Right atrium auricular region (tissue), 2 donors: Measurements from ENCODE around the gene UBE2J1. TPM values are rescaled to one million over a fixed set of nuclear protein-coding genes. Genes with fewer than 3 reads are reported as not detected.

Experiments
- DNase-seq: peaks from one replicate; pipeline ENCODE4 v3.0.0-alpha.2; 2019; ENCODE audit warnings: low spot score
- H3K27ac ChIP-seq, 2 donors: fragments of 200-600 bp; sonication (generic); 1 replicate in 1 of 2; 2 replicates in 1 of 2; pipeline ENCODE4 v1.5.1; 2016 to 2019
- H3K27me3 ChIP-seq, 2 donors: fragments of 200-600 bp; sonication (generic); one replicate each; pipeline versions ENCODE4 v1.5.1 to v1.6.0; 2017 to 2019
- H3K36me3 ChIP-seq: fragments of 200-600 bp; sonication (generic); one replicate; pipeline ENCODE4 v1.5.1; 2016
- H3K4me1 ChIP-seq, 2 donors: fragments of 200-600 bp; sonication (generic); one replicate each; pipeline versions ENCODE4 v1.5.1 to v1.6.0; 2017 to 2019
- H3K4me3 ChIP-seq, 2 donors: fragments of 200-600 bp; sonication (generic); 1 replicate in 1 of 2; 2 replicates in 1 of 2; pipeline ENCODE4 v1.5.1; 2017 to 2019; ENCODE audit warnings: mild to moderate bottlenecking in 1 of 2, moderate library complexity in 1 of 2
- H3K9me3 ChIP-seq, 2 donors: fragments of 200-600 bp; sonication (generic); one replicate each; pipeline ENCODE4 v1.5.1; 2019
- total RNA-seq, 2 donors: library from RNA; depleted of rRNA; stranded (reverse); fragments of >200 nt; gene quantifications; one replicate each; pipeline ENCODE4 v1.1.0, GENCODE V29; 2016
- TF ChIP-seq, protein P1 (sequence below), 2 donors: fragments of 200-600 bp; sonication (generic); IDR thresholded peaks; one replicate each; pipeline ENCODE4 v1.5.1; 2019; ENCODE audit warnings: antibody characterized with exemption in 2 of 2

The UBE2J1 gene
- total RNA-seq, 2 donors from 2014 or later, result 13.8 to 15.6 TPM

DNA sequence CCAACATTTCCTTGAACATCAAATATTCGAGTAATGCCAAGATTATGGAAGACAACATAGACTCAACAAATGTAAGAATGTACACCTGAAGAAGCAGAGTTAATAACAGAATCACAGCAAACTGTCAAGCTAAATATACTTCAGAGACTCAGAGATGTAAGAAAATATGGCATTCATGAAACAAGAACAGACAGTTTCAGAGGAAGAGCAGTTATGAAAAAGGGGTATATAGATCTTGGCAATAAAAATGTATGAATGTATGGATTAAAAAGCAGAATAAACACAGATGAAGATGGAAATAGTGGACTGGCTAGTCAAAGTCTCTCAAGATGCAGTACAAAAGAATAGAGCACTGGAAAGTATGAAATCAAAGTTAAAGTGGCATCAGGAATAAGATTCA lies 41.1 kb upstream of the UBE2J1 start:
- H3K9me3 ChIP-seq, result no peaks in the 10 kb centered on the region
- TF ChIP-seq, protein P1, sequence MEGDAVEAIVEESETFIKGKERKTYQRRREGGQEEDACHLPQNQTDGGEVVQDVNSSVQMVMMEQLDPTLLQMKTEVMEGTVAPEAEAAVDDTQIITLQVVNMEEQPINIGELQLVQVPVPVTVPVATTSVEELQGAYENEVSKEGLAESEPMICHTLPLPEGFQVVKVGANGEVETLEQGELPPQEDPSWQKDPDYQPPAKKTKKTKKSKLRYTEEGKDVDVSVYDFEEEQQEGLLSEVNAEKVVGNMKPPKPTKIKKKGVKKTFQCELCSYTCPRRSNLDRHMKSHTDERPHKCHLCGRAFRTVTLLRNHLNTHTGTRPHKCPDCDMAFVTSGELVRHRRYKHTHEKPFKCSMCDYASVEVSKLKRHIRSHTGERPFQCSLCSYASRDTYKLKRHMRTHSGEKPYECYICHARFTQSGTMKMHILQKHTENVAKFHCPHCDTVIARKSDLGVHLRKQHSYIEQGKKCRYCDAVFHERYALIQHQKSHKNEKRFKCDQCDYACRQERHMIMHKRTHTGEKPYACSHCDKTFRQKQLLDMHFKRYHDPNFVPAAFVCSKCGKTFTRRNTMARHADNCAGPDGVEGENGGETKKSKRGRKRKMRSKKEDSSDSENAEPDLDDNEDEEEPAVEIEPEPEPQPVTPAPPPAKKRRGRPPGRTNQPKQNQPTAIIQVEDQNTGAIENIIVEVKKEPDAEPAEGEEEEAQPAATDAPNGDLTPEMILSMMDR (IDR thresholded peaks at IDR 0.05), result no peak
- no peak overlapping the region for H3K27ac ChIP-seq
- peaks cover 0 to 7% of the 10 kb centered on the region in 2 donors for H3K4me1 ChIP-seq
- no peak overlapping the region for H3K4me3 ChIP-seq
- no peak for DNase-seq
- H3K36me3 ChIP-seq, result no peaks in the 10 kb centered on the region
- H3K27me3 ChIP-seq, result no peaks in the 10 kb centered on the region

DNA sequence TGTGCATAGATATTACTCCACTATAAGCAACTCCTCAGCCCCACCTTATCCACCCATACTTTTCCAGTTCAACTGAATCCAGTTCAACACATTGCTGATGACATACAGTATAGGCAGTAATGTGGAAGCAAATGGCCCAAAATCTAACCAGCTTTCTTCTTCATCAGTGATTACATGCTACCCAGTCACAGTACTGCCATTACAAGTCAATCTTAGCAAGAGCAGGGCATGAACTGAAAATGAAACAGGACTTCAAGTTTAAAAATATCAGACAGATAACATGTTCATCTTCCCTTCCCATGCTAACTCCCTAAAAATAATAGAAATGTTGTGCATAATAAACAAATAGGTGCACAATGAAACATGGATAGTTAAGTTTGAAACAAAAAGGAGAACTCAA lies 40.3 kb upstream of the UBE2J1 start:
- H3K9me3 ChIP-seq, result no peaks in the 10 kb centered on the region
- no peak overlapping the region for H3K4me3 ChIP-seq
- no peak overlapping the region for H3K27ac ChIP-seq
- no peaks in the 10 kb centered on the region for H3K27me3 ChIP-seq
- H3K36me3 ChIP-seq, result no peaks in the 10 kb centered on the region
- TF ChIP-seq, protein P1 (IDR thresholded peaks at IDR 0.05), result no peak
- H3K4me1 ChIP-seq, result peaks cover 0 to 3% of the 10 kb centered on the region in 2 donors
- no peak for DNase-seq

DNA sequence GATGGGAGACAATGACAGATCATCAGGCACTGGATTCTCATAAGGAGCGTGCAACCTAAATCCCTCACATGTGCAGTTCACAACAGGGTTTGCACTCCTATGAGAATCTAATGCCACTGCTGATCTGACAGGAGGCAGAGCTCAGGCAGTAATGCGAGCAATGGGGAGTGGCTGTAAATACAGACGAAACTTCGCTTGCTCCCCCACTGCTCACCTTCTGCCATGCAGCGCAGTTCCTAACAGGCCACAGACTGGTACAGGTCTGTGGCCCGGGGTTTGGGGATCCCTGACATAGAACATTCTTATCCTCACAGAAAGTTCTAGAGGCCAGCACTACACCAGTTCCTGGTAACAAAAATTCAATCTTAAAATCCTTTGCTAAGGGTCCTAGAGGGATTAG lies 36.3 kb upstream of the UBE2J1 start:
- TF ChIP-seq, protein P1 (IDR thresholded peaks at IDR 0.05), result no peak
- no peak overlapping the region for H3K27ac ChIP-seq
- H3K36me3 ChIP-seq, result peaks cover 4% of the 10 kb centered on the region
- H3K27me3 ChIP-seq, result no peaks in the 10 kb centered on the region
- H3K4me3 ChIP-seq, result no peak overlapping the region
- no peak for DNase-seq
- peaks cover 0 to 5% of the 10 kb centered on the region in 2 donors for H3K4me1 ChIP-seq
- H3K9me3 ChIP-seq, result no peaks in the 10 kb centered on the region

DNA sequence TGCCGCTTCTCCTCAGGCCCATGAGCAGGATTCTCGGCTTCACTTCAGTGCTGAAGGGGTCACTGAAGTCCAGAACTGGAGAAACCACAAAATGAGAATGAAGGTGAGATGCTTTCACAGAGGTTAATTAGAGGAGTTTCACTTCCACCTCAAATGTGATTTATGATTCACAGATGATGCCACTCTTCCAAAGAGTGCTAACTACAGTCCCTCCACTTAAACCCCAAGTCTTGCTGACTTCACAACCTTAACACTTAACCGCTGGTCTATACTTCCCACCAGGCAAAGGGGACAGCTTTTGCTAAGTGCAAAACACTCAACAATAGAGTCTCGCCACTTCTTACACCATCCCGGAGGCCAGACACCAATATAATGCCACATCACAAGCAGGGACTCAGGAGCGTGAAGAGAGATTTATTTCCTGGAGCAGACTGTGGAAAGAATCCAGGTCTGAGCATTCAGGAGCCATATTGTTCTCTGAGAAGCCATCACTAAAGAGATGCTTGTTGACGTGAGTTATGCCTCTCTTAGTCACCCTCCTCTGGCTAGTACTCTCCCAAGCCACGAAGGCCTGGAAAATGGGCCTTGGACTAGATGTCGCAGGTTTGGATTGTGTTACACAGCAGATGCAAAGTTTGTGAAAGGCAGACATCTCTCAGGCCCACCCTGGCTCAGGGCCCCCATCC lies 35.1 kb upstream of the UBE2J1 start:
- Histone ChIP-seq H3K4me3 (no peak overlapping the region), H3K27me3 (no peaks in the 10 kb centered on the region), H3K27ac (no peak overlapping the region), H3K36me3 (peaks cover 4% of the 10 kb centered on the region), H3K4me1 (peaks cover 0 to 5% of the 10 kb centered on the region in 2 donors), H3K9me3 (no peaks in the 10 kb centered on the region)
- TF ChIP-seq, protein P1 (IDR thresholded peaks at IDR 0.05), result no peak
- no peak for DNase-seq

DNA sequence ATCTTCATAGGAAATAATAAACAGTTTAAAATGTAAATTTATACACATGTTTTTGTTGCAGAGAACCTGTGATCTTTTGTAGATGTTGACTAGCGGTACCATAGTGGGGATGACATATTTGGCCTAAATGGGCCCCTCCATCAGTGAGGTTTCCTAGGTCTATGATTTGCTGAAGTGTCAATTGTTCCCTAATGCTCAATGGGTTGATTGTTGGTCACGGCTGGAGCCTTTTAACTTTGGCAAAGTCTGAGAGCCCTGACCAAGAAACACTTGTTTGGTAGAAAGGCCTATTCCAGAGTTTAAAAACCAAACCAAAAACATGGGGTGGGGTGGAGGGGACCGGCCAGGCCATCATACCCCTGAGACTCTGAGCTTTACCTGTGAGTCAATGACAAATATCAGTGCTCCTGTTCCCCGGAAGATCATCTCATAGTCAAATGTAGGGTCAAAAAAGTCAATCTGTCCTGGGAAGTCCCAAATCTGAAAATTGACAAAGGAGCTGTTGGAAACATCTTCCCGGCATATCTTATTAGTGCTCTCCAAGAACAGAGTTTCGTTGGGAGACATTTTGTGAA lies 34.5 kb upstream of the UBE2J1 start:
- Histone ChIP-seq H3K4me3 (no peak overlapping the region), H3K9me3 (no peaks in the 10 kb centered on the region), H3K4me1 (peaks cover 0 to 5% of the 10 kb centered on the region in 2 donors), H3K36me3 (peaks cover 4% of the 10 kb centered on the region), H3K27me3 (no peaks in the 10 kb centered on the region), H3K27ac (no peak overlapping the region)
- TF ChIP-seq, protein P1 (IDR thresholded peaks at IDR 0.05), result no peak
- DNase-seq, result no peak
